Transverse colon (tissue), 4 donors: ENCODE data around the gene TLR6. TPM values are rescaled to one million over a fixed set of nuclear protein-coding genes. Genes with fewer than 3 reads are reported as not detected.

Experiments used
- DNase-seq: peaks from one replicate; pipeline ENCODE4 v3.0.0-alpha.2; 2019
- H3K27ac ChIP-seq, 4 donors: fragments of 200-600 bp; sonication (generic); 2 replicates each; pipeline ENCODE4 v1.5.1; 2016 to 2018; ENCODE audit warnings: inconsistent platforms in 4 of 4
- H3K27me3 ChIP-seq: fragments of 200-600 bp; sonication (generic); 2 replicates; pipeline ENCODE4 v1.5.1; 2017; ENCODE audit warnings: inconsistent platforms
- H3K36me3 ChIP-seq, 4 donors: fragments of 200-600 bp; sonication (generic); 2 replicates each; pipeline ENCODE4 v1.5.1; 2017 to 2019; ENCODE audit warnings: inconsistent platforms in 4 of 4
- H3K4me1 ChIP-seq, 4 donors: fragments of 200-600 bp; sonication (generic); 2 replicates each; pipeline ENCODE4 v1.5.1; 2017 to 2020; ENCODE audit warnings: inconsistent platforms in 4 of 4
- H3K4me3 ChIP-seq, 4 donors: fragments of 200-600 bp; sonication (generic); 1 replicate in 1 of 4; 2 replicates in 3 of 4; pipeline versions ENCODE4 v1.5.1 to v1.6.1; 2017 to 2019; ENCODE audit warnings: inconsistent platforms in 4 of 4
- H3K9me3 ChIP-seq, 2 donors: fragments of 200-600 bp; sonication (generic); 2 replicates each; pipeline ENCODE4 v1.5.1; 2017 to 2019; ENCODE audit warnings: inconsistent platforms in 2 of 2
- EP300 ChIP-seq: sonication (generic); formaldehyde crosslinking; IDR thresholded peaks from one replicate; pipeline ENCODE4 v1.6.1; 2017; ENCODE audit warnings: antibody characterized with exemption, low read depth
- POLR2A ChIP-seq: fragments of 450-650 bp; IDR thresholded peaks from one replicate; pipeline ENCODE4 v1.6.1; 2016; ENCODE audit warnings: antibody characterized with exemption, mild to moderate bottlenecking, moderate library complexity
- POLR2AphosphoS5 ChIP-seq, 3 donors: sonication (generic); formaldehyde crosslinking; IDR thresholded peaks; one replicate each; pipeline ENCODE4 v1.6.1; 2016; ENCODE audit warnings: antibody characterized with exemption in 3 of 3
- WGBS, 2 donors: methylation state at CpG; one replicate each; pipeline ENCODE4 v1.1.5; 2018; ENCODE audit warnings: low coverage in 1 of 2; 5-methylcytosine and 5-hydroxymethylcytosine counted together
- in situ Hi-C, 4 donors: fragments of 200-750 bp; cut with MboI; loops; one replicate each; pipeline versions ENCODE4 v1.15.0 to v1.15.1; 2017; ENCODE audit warnings: low sequenced_read_pairs in 3 of 4, low pct_ligation_motif_present in 1 of 4, low pct_unique_long_range_greater_than_20kb in 1 of 4
- intact Hi-C: fragments of 100-400 bp; cut with DNase I; formaldehyde crosslinking; loops from one replicate; pipeline ENCODE4 v1.15.1; 2023; ENCODE audit warnings: low total_unique reads
- total RNA-seq, 4 donors: library from RNA; depleted of rRNA; stranded (reverse); fragments of >200 nt; gene quantifications; one replicate each; pipeline ENCODE4 v1.1.0, GENCODE V29; 2016
- TF ChIP-seq, protein P1 (sequence below), 5 experiments: fragments of 200-600 bp in 3 of 5; fragments of 450-650 bp in 2 of 5; sonication (generic) in 3 of 5; IDR thresholded peaks; 1 replicate in 2 of 5; 2 replicates in 3 of 5; pipeline ENCODE4 v1.5.1; 2016 to 2017; ENCODE audit warnings: antibody characterized with exemption in 5 of 5, inconsistent platforms in 3 of 5, mild to moderate bottlenecking in 2 of 5, moderate library complexity in 1 of 5

TLR6 gene
- total RNA-seq, 4 donors from 2014 or later = 1.6 to 5.9 (median 3.3) TPM

DNA sequence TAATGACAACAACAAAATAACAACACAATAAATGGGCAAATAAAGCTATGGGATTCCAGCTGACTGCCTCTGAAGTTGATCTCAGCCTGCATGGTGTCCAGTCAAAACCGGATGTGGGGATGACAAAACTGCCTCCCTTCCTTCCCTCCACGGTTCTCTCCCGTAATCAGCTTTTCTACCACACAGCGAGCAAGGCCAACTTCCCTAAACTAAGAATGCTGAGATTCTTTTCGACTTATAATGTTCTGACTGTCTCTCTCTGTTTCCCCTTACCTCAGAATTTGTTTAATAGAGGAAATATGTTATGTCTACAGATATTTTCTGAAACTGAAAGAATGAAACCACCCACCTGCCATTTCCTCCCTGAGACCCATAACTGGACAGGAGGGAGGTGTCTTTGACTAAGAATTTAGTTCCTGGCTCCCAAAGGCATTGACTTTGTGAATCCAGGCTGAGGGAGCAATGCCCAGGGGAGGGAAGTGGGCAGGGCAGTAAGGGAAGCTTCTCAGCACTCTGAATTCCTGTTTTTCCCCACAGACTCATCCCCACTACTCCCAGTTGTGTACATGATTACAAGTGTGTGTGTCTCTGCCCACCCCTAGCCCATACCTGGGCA, 51.0 kb downstream of the TLR6 start:
- peak overlapping the region; percentile 63 to 78 (median 72) for H3K27ac ChIP-seq
- H3K9me3 ChIP-seq = no peaks in the 10 kb centered on the region
- intact Hi-C loops (no loop called here), in situ Hi-C loops (no loop called here)
- peaks cover 0 to 24% (median 11%) of the 10 kb centered on the region in 4 donors for H3K4me1 ChIP-seq
- peak; percentile 48 for DNase-seq
- TF ChIP-seq POLR2AphosphoS5 (IDR thresholded peaks at IDR 0.05) (peak in 1 of 3 donors; percentile 13), EP300 (no peak)
- WGBS, 2 donors = 36 to 38% methylated on average over 3 to 5 of the region's 5 CpGs
- no peaks in the 10 kb centered on the region for H3K27me3 ChIP-seq
- peak overlapping the region in 1 of 4 donors; percentile 37 for H3K4me3 ChIP-seq
- H3K36me3 ChIP-seq = no peaks in the 10 kb centered on the region

DNA sequence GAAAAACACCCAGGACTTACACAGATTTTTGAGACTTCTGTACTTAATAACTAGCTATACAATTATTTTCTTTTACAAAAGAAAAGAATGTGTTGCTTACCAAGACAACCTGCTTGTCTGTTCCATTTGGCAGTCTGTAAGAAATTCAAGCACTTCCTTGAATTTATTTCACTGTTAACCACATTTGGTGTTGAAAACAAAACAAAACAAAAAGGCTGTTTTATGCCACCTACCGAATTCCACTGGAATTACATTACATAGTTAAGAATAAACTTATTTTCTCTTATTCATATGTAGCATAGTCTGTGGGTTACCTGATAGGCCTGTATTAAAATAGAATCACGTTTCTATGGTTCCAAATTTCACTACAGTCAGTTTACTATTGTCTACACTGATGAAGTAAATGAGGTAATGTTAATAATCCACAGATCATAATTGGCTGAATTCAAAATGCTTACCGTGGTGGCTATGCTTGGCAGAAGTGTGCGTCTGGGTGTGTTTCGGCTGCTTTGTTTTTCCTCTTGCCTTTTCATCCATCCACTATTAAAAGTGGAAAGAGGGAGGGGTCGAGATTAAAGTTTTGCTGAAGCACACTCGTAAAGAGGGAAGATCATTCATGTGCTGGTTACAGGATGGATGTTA, 51.8 kb downstream of the TLR6 start, which contains the start of gene TLR1:
Gene TLR1 (minus strand): TSS at position 138 of the 642 bp plus-strand sequence. CDS start 5,960 bp downstream, outside the sequence.
- Histone ChIP-seq H3K4me3 (peak within 1 kb of the TSS in 3 of 4 donors; percentile 19 to 37 (median 22)), H3K36me3 (no peaks in the 10 kb centered on the region), H3K27ac (peak within 1 kb of the TSS; percentile 63 to 78 (median 72)), H3K4me1 (peaks cover 0 to 24% (median 11%) of the 10 kb centered on the region in 4 donors), H3K27me3 (no peaks in the 10 kb centered on the region), H3K9me3 (no peaks in the 10 kb centered on the region)
- in situ Hi-C loops (no loop called here), intact Hi-C loops (no loop called here)
- TF ChIP-seq EP300 (no peak), POLR2AphosphoS5 (IDR thresholded peaks at IDR 0.05) (peak in 2 of 3 donors; percentile 47 to 56), POLR2A (peak; percentile 48)
- TF ChIP-seq, protein P1, sequence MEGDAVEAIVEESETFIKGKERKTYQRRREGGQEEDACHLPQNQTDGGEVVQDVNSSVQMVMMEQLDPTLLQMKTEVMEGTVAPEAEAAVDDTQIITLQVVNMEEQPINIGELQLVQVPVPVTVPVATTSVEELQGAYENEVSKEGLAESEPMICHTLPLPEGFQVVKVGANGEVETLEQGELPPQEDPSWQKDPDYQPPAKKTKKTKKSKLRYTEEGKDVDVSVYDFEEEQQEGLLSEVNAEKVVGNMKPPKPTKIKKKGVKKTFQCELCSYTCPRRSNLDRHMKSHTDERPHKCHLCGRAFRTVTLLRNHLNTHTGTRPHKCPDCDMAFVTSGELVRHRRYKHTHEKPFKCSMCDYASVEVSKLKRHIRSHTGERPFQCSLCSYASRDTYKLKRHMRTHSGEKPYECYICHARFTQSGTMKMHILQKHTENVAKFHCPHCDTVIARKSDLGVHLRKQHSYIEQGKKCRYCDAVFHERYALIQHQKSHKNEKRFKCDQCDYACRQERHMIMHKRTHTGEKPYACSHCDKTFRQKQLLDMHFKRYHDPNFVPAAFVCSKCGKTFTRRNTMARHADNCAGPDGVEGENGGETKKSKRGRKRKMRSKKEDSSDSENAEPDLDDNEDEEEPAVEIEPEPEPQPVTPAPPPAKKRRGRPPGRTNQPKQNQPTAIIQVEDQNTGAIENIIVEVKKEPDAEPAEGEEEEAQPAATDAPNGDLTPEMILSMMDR (IDR thresholded peaks at IDR 0.05) = peak; percentile 57 to 67 (median 61)
- WGBS, 2 donors = 3 to 23% methylated on average over 5 to 7 of the region's 7 CpGs
- no peak for DNase-seq

DNA sequence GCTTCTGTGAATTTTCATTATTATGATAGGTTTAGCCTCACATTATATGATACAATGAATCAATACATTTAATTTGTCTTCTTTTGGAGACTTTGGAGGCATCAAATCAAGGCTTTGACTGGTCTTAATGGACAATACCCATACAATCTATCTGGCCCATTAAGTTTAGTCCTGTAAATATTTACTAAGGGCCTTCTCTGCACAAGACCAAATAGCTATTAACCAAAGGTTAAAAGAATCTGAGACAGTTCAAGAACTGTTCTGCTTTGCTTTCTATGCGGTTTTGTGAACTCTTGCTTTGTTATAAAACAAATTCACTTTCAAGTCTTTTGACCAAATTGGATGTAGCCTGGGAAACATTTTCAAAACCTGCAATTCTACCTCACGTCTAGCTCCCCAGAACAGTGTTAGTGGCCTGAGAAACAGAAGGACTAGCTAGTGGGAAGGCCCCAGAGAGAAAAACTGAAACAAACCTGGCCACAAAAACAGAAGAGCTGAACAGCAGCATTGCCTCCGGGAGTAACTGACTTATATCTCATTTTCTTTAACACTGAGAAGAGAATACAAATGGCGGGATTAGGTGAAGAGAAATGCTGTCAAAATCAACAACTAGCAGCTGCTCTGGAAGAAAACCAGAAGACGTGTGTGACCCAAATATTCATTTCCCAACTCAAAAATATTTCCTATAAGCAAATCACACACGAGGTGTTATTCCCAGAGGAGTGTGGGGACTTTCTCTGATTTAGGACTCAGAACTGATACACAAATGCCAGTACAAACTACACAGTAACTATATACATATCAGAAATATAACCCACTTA, 52.6 kb downstream of the TLR6 start:
- Histone ChIP-seq H3K9me3 (no peaks in the 10 kb centered on the region), H3K27ac (peak overlapping the region; percentile 63 to 78 (median 72)), H3K4me3 (peak overlapping the region in 3 of 4 donors; percentile 19 to 37 (median 22)), H3K27me3 (no peaks in the 10 kb centered on the region), H3K4me1 (peaks cover 0 to 24% (median 11%) of the 10 kb centered on the region in 4 donors), H3K36me3 (peaks cover 0 to 3% (median 0%) of the 10 kb centered on the region in 4 donors)
- intact Hi-C loops = no loop called here
- DNase-seq = no peak
- 3 to 22% methylated on average over 4 to 6 of the region's 6 CpGs for WGBS, 2 donors
- in situ Hi-C loops = no loop called here
- TF ChIP-seq EP300 (no peak), POLR2AphosphoS5 (IDR thresholded peaks at IDR 0.05) (no peak), POLR2A (no peak)
- TF ChIP-seq, protein P1 (IDR thresholded peaks at IDR 0.05) = no peak

DNA sequence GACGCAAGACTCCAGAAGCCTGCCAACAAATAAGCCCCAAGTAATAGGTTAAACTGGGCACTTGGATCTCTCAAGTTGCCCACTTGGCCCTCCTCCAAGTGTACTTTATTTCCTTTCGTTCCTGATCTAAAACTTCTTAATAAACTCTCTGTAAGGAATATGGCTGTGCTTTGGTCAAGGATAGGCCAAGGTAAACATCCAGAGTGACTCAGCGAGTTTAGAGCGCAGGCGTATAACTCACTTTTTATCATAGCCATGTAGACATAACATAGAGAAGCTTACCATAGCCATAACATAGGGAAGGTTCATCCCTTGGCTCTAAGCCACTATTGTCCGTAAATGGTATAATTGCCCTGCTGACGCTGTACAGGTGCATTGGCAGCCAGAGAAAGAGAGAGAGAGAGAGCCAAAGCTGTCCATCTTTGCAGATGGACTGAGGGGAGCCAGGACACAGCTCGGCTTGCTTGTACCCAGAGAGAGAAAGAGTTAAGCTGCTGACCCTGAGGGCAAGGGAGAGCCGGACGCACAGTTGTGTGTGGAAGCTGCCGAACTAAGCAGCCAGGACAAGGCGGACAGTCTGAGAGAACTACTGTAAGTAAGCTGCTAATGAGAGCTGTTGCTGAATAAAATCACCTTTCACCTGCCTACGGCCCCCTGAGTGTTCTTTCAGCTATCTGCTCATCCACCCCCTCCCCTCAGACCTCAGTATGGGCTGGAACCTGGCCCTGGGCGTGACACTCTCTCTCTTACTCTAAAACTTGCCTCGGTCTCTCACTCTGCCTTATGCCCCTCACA, 53.9 kb downstream of the TLR6 start:
- H3K36me3 ChIP-seq = peaks cover 0 to 7% (median 2%) of the 10 kb centered on the region in 4 donors
- H3K4me3 ChIP-seq = peak overlapping the region in 1 of 4 donors; percentile 2
- no peaks in the 10 kb centered on the region for H3K27me3 ChIP-seq
- intact Hi-C loops = no loop called here
- peaks cover 0 to 24% (median 11%) of the 10 kb centered on the region in 4 donors for H3K4me1 ChIP-seq
- no peak overlapping the region for H3K27ac ChIP-seq
- no peaks in the 10 kb centered on the region for H3K9me3 ChIP-seq
- in situ Hi-C loops = no loop called here
- TF ChIP-seq POLR2AphosphoS5 (IDR thresholded peaks at IDR 0.05) = no peak
- no peak for DNase-seq
- 91 to 95% methylated on average over 8 to 15 of the region's 15 CpGs for WGBS, 2 donors
